ENCODE results near the gene USF2.

GRCh38 chr19:35305181-35305580 is 36.4 kb downstream of the USF2 start:
- no peak for TF ChIP-seq CTCF (IDR thresholded peaks at IDR 0.05; ENCODE audit: poor library complexity, severe bottlenecking)
- no peak for TF ChIP-seq REST (IDR thresholded peaks at IDR 0.05; ENCODE audit: borderline replicate concordance)
- TF ChIP-seq EZH2 (IDR thresholded peaks at IDR 0.05; ENCODE audit: borderline replicate concordance, insufficient read depth, low read length, poor library complexity, severe bottlenecking): no peak
- no peak for TF ChIP-seq EP300 (conservative IDR thresholded peaks at IDR 0.05; ENCODE audit: poor library complexity, severe bottlenecking)
- no peak for TF ChIP-seq SMC3 (conservative IDR thresholded peaks at IDR 0.05; ENCODE audit: poor library complexity)
- TF ChIP-seq POLR2AphosphoS5 (IDR thresholded peaks at IDR 0.05): no peak
- TF ChIP-seq RAD21 (conservative IDR thresholded peaks at IDR 0.05): no peak

All from neural cell (in vitro differentiated cells).